ENCODE data around the gene SPTLC2.

The SPTLC2 gene

DNA sequence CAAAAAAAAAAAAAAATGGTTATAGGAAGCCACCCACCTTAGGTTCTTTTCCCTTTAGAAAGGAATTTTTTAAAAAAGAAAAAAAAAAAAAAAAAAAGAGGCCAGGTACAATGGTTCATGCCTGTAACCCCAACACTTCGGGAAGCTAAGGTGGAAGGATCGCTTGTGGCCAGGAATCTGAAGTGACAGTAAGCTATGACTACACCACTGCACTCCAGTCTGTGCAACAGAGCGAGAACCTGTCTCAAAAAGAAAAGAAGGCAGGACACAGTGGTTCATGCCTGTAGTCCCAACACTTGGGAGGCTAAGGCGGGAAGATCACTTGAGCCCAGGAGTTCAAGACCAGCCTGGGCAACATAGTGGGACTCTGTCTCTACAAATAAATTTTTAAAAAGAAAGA lies 36.0 kb downstream of the SPTLC2 start:
- Histone ChIP-seq H3K4me3 (ENCODE audit: low read length) (no peak overlapping the region), H3K27ac (ENCODE audit: low read length) (no peak overlapping the region), H3K4me1 (ENCODE audit: low read length) (no peaks in the 10 kb centered on the region), H3K36me3 (replicated peaks; ENCODE audit: insufficient read depth, low read length) (no peaks in the 10 kb centered on the region), H2AFZ (ENCODE audit: low read length) (no peak overlapping the region), H3K9ac (ENCODE audit: low read length) (no peak overlapping the region), H3K4me2 (ENCODE audit: low read depth, low read length) (no peak overlapping the region), H3K9me3 (replicated peaks; ENCODE audit: insufficient read depth, low read length) (no peaks in the 10 kb centered on the region), H3F3A (ENCODE audit: insufficient read depth, low read length) (no peaks in the 10 kb centered on the region), H3K27me3 (replicated peaks; ENCODE audit: insufficient read depth, low read length) (no peaks in the 10 kb centered on the region), H4K20me1 (ENCODE audit: insufficient read depth, low read length) (no peaks in the 10 kb centered on the region), H3K79me2 (ENCODE audit: low read length) (no peaks in the 10 kb centered on the region), H3K9me2 (replicated peaks; ENCODE audit: insufficient read depth, low read length) (no peaks in the 10 kb centered on the region)
- TF ChIP-seq CTCF (IDR thresholded peaks at IDR 0.05; ENCODE audit: low read length), result no peak
- TF ChIP-seq EZH2phosphoT487 (IDR thresholded peaks at IDR 0.05; ENCODE audit: low read length), result no peak
- no peak for TF ChIP-seq EZH2 (optimal IDR thresholded peaks at IDR 0.05; ENCODE audit: low read depth, low read length)
- DNase-seq, result no peak

- Histone ChIP-seq H3K4me1 (ENCODE audit: low read length) (no peaks in the 10 kb centered on the region), H3K79me2 (ENCODE audit: low read length) (no peaks in the 10 kb centered on the region), H3K9me2 (replicated peaks; ENCODE audit: insufficient read depth, low read length) (no peaks in the 10 kb centered on the region), H3K9me3 (replicated peaks; ENCODE audit: insufficient read depth, low read length) (no peaks in the 10 kb centered on the region), H3F3A (ENCODE audit: insufficient read depth, low read length) (no peaks in the 10 kb centered on the region), H3K9ac (ENCODE audit: low read length) (no peak overlapping the region), H4K20me1 (ENCODE audit: insufficient read depth, low read length) (no peaks in the 10 kb centered on the region), H3K27ac (ENCODE audit: low read length) (no peak overlapping the region), H3K4me3 (ENCODE audit: low read length) (no peak overlapping the region), H3K36me3 (replicated peaks; ENCODE audit: insufficient read depth, low read length) (no peaks in the 10 kb centered on the region), H2AFZ (ENCODE audit: low read length) (no peak overlapping the region), H3K27me3 (replicated peaks; ENCODE audit: insufficient read depth, low read length) (no peaks in the 10 kb centered on the region), H3K4me2 (ENCODE audit: low read depth, low read length) (no peak overlapping the region)
- no peak for TF ChIP-seq CTCF (IDR thresholded peaks at IDR 0.05; ENCODE audit: low read length)
- TF ChIP-seq EZH2 (optimal IDR thresholded peaks at IDR 0.05; ENCODE audit: low read depth, low read length), result no peak
- no peak for TF ChIP-seq EZH2phosphoT487 (IDR thresholded peaks at IDR 0.05; ENCODE audit: low read length)
- no peak for DNase-seq
Measured at GRCh38 chr14:77579780-77580179, 36.7 kb downstream of the SPTLC2 start.

DNA sequence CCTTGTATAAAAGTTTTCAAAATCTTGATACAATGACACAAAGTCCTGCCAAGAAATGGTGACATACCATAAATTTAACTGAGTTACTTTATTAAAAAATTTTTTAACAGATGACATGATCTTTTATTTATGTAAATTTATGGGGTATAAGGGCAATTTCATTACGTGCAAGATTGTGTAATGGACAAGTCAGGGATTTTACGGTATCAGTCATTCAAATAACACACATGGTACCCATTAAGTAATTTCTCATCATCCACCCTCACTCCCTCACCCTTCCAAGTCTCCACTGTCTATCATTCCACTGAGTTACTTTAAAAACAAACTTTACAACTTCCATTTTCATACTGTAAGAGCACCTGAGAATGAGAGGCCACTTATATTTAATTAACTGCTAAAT lies 37.4 kb downstream of the SPTLC2 start:
- no peak overlapping the region for H2AFZ ChIP-seq (ENCODE audit: low read length)
- no peaks in the 10 kb centered on the region for H3K9me2 ChIP-seq (replicated peaks; ENCODE audit: insufficient read depth, low read length)
- H3K9ac ChIP-seq (ENCODE audit: low read length), result no peak overlapping the region
- H3F3A ChIP-seq (ENCODE audit: insufficient read depth, low read length), result no peaks in the 10 kb centered on the region
- H3K4me1 ChIP-seq (ENCODE audit: low read length), result no peaks in the 10 kb centered on the region
- no peaks in the 10 kb centered on the region for H3K79me2 ChIP-seq (ENCODE audit: low read length)
- H3K4me3 ChIP-seq (ENCODE audit: low read length), result no peak overlapping the region
- H3K27ac ChIP-seq (ENCODE audit: low read length), result no peak overlapping the region
- H4K20me1 ChIP-seq (ENCODE audit: insufficient read depth, low read length), result no peaks in the 10 kb centered on the region
- H3K9me3 ChIP-seq (replicated peaks; ENCODE audit: insufficient read depth, low read length), result no peaks in the 10 kb centered on the region
- no peaks in the 10 kb centered on the region for H3K27me3 ChIP-seq (replicated peaks; ENCODE audit: insufficient read depth, low read length)
- no peak for DNase-seq
- no peaks in the 10 kb centered on the region for H3K36me3 ChIP-seq (replicated peaks; ENCODE audit: insufficient read depth, low read length)
- TF ChIP-seq CTCF (IDR thresholded peaks at IDR 0.05; ENCODE audit: low read length) (no peak), EZH2 (optimal IDR thresholded peaks at IDR 0.05; ENCODE audit: low read depth, low read length) (no peak), EZH2phosphoT487 (IDR thresholded peaks at IDR 0.05; ENCODE audit: low read length) (no peak)
- H3K4me2 ChIP-seq (ENCODE audit: low read depth, low read length), result no peak overlapping the region
